Right cardiac atrium (tissue), 5 donors: ENCODE results near the gene PAQR4. TPM values are rescaled to one million over a fixed set of nuclear protein-coding genes. Genes with fewer than 3 reads are reported as not detected.

Source experiments
- ATAC-seq, 2 donors: fragments of 200-7000 bp; cut with Tn5 transposase; one replicate each; pipeline versions ENCODE4 v1.8.0 to v1.9.1; 2020; ENCODE audit warnings: moderate library complexity in 2 of 2, mild to moderate bottlenecking in 1 of 2
- DNase-seq, 3 donors: peaks; one replicate each; pipeline ENCODE4 v3.0.0-alpha.2; 2020
- H3K27ac ChIP-seq: one replicate; pipeline ENCODE4 v1.5.1; 2013; ENCODE audit warnings: mild to moderate bottlenecking, low read length, control low read depth, moderate library complexity
- H3K27me3 ChIP-seq: one replicate; pipeline ENCODE4 v1.6.1; 2013; ENCODE audit not compliant: control insufficient read depth, insufficient read depth
- H3K4me1 ChIP-seq: one replicate; pipeline ENCODE4 v1.6.1; 2013; ENCODE audit warnings: low read length; ENCODE audit not compliant: control insufficient read depth, insufficient read depth
- H3K4me3 ChIP-seq: one replicate; pipeline ENCODE4 v1.5.1; 2013; ENCODE audit warnings: low read length, control low read depth
- H3K9me3 ChIP-seq: one replicate; pipeline ENCODE4 v1.6.1; 2013; ENCODE audit warnings: low read length; ENCODE audit not compliant: control insufficient read depth
- WGBS: extraction: QIAGEN DNeasy Blood & Tissue Kit; methylation state at CpG from one replicate; pipeline ENCODE4 v1.1.7; 2013; 5-methylcytosine and 5-hydroxymethylcytosine counted together
- intact Hi-C, 4 donors: fragments of 100-400 bp; cut with DNase I; formaldehyde crosslinking; loops; one replicate each; pipeline versions ENCODE4 v1.11.0 to v1.14.0; 2022 to 2023
- polyA plus RNA-seq: library from polyadenylated mRNA; stranded (reverse); fragments of 200-250 nt; gene quantifications from one replicate; pipeline ENCODE4 v1.2.3, GENCODE V29; 2013
- total RNA-seq, 4 donors: library from RNA; stranded (reverse); fragmentation: NEBNext Ultra II Directional; extraction: Animal tissue kit (Norgen Biotek cat#: 25700); gene quantifications; one replicate each; pipeline ENCODE4 v1.2.1, GENCODE V29; 2021
- donor health status: healthy with polysubstance abuse.
- donor health status: DM: no; HTN: yes; CAD: no.
- donor health status: DM: no; HTN: no; CAD: no.
- donor health status: DM: no; HTN: yes; CAD: no; lungs with severe emphysema.
- donor health status: DM: yes; HTN: yes; CAD: no.

Gene PAQR4
- total and polyA plus RNA-seq, 5 donors: 4.0 to 10.3 (median 6.6) TPM

- H3K4me3 ChIP-seq: no peak overlapping the region
- H3K4me1 ChIP-seq: no peaks in the 10 kb centered on the region
- ATAC-seq (peak; percentile 47 to 57), DNase-seq (peak; percentile 78 to 93 (median 92))
- WGBS: 10% methylated on average over 42 of the region's 42 CpGs
- intact Hi-C loops: no loop called here
- no peak overlapping the region for H3K27ac ChIP-seq
- no peaks in the 10 kb centered on the region for H3K27me3 ChIP-seq
- no peaks in the 10 kb centered on the region for H3K9me3 ChIP-seq
Observed at GRCh38 chr16:2983706-2984136, 14.6 kb downstream of the PAQR4 start.

- no peaks in the 10 kb centered on the region for H3K4me1 ChIP-seq
- ATAC-seq (peak; percentile 23 to 46), DNase-seq (peak in 2 of 3 donors; percentile 73 to 86)
- no peaks in the 10 kb centered on the region for H3K9me3 ChIP-seq
- H3K4me3 ChIP-seq: no peak overlapping the region
- WGBS: 40% methylated on average over 9 of the region's 9 CpGs
- peak overlapping the region; percentile 61 for H3K27ac ChIP-seq
- intact Hi-C loops: no loop called here
- H3K27me3 ChIP-seq: no peaks in the 10 kb centered on the region
Observed at GRCh38 chr16:2985462-2985861, 16.3 kb downstream of the PAQR4 start.

- H3K4me3 ChIP-seq: no peak overlapping the region
- DNase-seq: peak in 2 of 3 donors; percentile 82 to 83
Observed at GRCh38 chr16:2985893-2986355, 16.8 kb downstream of the PAQR4 start.

GRCh38 chr16:2986623-2987188, 17.6 kb downstream of the PAQR4 start:
- intact Hi-C loops: no loop called here
- Histone ChIP-seq H3K27me3 (no peaks in the 10 kb centered on the region), H3K4me1 (no peaks in the 10 kb centered on the region), H3K9me3 (no peaks in the 10 kb centered on the region), H3K4me3 (no peak overlapping the region), H3K27ac (no peak overlapping the region)
- no peak for DNase-seq
- no peak for ATAC-seq
- 77% methylated on average over 17 of the region's 17 CpGs for WGBS

More at GRCh38 chr16:2985893-2986355, 16.8 kb downstream of the PAQR4 start:
- no peaks in the 10 kb centered on the region for H3K4me1 ChIP-seq
- H3K27me3 ChIP-seq: no peaks in the 10 kb centered on the region
- 61% methylated on average over 15 of the region's 15 CpGs for WGBS
- intact Hi-C loops: no loop called here
- H3K9me3 ChIP-seq: no peaks in the 10 kb centered on the region
- ATAC-seq: peak; percentile 56 to 67
- peak overlapping the region; percentile 61 for H3K27ac ChIP-seq

DNA sequence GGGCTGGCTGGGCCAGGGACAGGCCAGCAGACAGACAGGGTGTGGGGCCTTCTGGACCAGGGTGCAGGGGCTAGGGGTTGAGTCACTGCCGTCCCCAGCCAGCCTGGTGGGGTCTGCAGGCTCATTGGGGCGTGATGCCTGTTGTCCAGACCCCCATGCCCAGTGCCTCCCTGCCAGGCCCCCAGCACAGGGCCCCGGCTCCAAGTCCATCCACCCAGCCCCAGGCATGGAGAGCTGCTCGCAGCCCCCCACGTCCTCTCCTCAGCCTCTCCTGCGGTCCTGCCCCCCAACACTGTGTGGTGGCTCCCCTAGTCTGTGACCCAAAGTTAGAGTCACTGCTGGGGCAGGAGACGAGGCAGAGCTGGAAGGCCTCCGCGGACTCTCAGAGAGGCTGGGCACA, 18.1 kb downstream of the PAQR4 start:
- DNase-seq: no peak
- H3K27ac ChIP-seq: no peak overlapping the region
- H3K4me1 ChIP-seq: no peaks in the 10 kb centered on the region
- H3K4me3 ChIP-seq: no peak overlapping the region
- 80% methylated on average over 9 of the region's 9 CpGs for WGBS
- ATAC-seq: no peak
- H3K27me3 ChIP-seq: no peaks in the 10 kb centered on the region
- H3K9me3 ChIP-seq: no peaks in the 10 kb centered on the region
- intact Hi-C loops: no loop called here

GRCh38 chr16:2987833-2988232, 18.7 kb downstream of the PAQR4 start:
- ATAC-seq: no peak
- no peak overlapping the region for H3K27ac ChIP-seq
- 59% methylated on average over 8 of the region's 8 CpGs for WGBS

GRCh38 chr16:2988590-2989099, 19.5 kb downstream of the PAQR4 start:
- intact Hi-C loops: no loop called here
- H3K4me1 ChIP-seq: no peaks in the 10 kb centered on the region
- ATAC-seq: no peak
- H3K9me3 ChIP-seq: no peaks in the 10 kb centered on the region
- no peak for DNase-seq
- H3K27me3 ChIP-seq: no peaks in the 10 kb centered on the region
- no peak overlapping the region for H3K27ac ChIP-seq
- 56% methylated on average over 8 of the region's 8 CpGs for WGBS
- no peak overlapping the region for H3K4me3 ChIP-seq

More at GRCh38 chr16:2987833-2988232, 18.7 kb downstream of the PAQR4 start:
- H3K27me3 ChIP-seq: no peaks in the 10 kb centered on the region
- DNase-seq: no peak
- no peak overlapping the region for H3K4me3 ChIP-seq
- no peaks in the 10 kb centered on the region for H3K9me3 ChIP-seq
- intact Hi-C loops: no loop called here
- H3K4me1 ChIP-seq: no peaks in the 10 kb centered on the region

DNA sequence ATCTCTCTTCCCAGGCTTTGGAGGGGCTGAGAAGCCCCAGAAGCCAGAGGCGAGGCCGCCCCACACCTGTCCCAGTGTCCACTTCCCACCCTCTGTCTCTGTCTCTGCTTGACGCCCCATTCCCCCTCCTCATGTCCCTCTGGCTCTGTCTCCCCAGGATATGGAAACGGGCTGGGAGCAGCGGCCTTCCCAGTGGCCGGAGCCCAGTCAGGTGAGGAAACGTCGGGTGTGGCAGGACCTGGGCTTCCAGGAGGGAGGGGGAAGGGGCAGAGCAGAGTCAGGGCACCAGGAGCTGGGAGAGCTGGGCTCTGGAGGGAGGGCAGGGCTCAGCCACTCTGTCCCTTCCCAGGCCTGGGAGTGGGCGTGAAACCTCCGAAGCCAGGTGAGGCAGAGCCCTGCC, 21.7 kb downstream of the PAQR4 start:
- ATAC-seq (no peak), DNase-seq (peak in 1 of 3 donors; percentile 54)
- no peaks in the 10 kb centered on the region for H3K9me3 ChIP-seq
- 73% methylated on average over 10 of the region's 10 CpGs for WGBS
- no peak overlapping the region for H3K27ac ChIP-seq
- no peaks in the 10 kb centered on the region for H3K4me1 ChIP-seq
- H3K27me3 ChIP-seq: no peaks in the 10 kb centered on the region
- intact Hi-C loops: no loop called here
- no peak overlapping the region for H3K4me3 ChIP-seq

- H3K9me3 ChIP-seq: no peaks in the 10 kb centered on the region
- DNase-seq (no peak), ATAC-seq (no peak)
- WGBS: 89% methylated on average over 12 of the region's 12 CpGs
- intact Hi-C loops: no loop called here
- no peaks in the 10 kb centered on the region for H3K27me3 ChIP-seq
- no peaks in the 10 kb centered on the region for H3K4me1 ChIP-seq
- no peak overlapping the region for H3K27ac ChIP-seq
- H3K4me3 ChIP-seq: no peak overlapping the region
Observed at GRCh38 chr16:2991566-2992261, 22.6 kb downstream of the PAQR4 start.

GRCh38 chr16:2992383-2993081, 23.4 kb downstream of the PAQR4 start:
- DNase-seq (no peak), ATAC-seq (no peak)
- Histone ChIP-seq H3K4me3 (no peak overlapping the region), H3K27me3 (no peaks in the 10 kb centered on the region), H3K4me1 (no peaks in the 10 kb centered on the region), H3K27ac (no peak overlapping the region), H3K9me3 (no peaks in the 10 kb centered on the region)
- WGBS: 81% methylated on average over 14 of the region's 14 CpGs
- intact Hi-C loops: no loop called here

DNA sequence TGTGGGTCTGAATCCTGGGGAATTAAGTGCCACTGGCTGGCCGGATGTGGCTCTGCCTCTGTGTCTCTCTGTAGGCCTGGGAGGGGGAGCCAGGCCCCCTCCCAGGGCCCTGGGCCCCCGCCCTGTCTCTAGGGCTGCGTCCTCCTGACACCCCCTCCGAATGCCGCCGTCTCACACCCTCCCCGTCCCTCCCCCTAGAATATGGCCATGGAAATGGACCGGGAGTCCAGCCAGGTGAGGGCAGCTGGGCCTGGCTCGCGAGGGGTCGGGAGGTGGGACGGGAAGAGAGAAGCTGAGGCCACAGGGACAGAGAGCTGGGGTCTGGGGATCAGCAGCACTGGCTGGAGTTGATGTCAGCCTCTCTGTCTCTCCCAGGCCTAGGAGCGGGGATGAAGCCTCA, 27.1 kb downstream of the PAQR4 start:
- H3K9me3 ChIP-seq: no peaks in the 10 kb centered on the region
- no peak overlapping the region for H3K4me3 ChIP-seq
- no peaks in the 10 kb centered on the region for H3K27me3 ChIP-seq
- DNase-seq: no peak
- no peaks in the 10 kb centered on the region for H3K4me1 ChIP-seq
- intact Hi-C loops: no loop called here
- WGBS: 71% methylated on average over 13 of the region's 13 CpGs
- H3K27ac ChIP-seq: no peak overlapping the region
- ATAC-seq: no peak
